Head of caudate nucleus (tissue), 42 donors: ENCODE data around the gene RXRB.

ENCODE experiments used
- DNase-seq, 42 donors: peaks; one replicate each; pipeline versions ENCODE4 v3.0.0 to v3.0.0-alpha.2; 2020 to 2021; ENCODE audit warnings: mixed read lengths in 7 of 42
- intact Hi-C: fragments of 100-400 bp; cut with DNase I; formaldehyde crosslinking; loops from one replicate; pipeline ENCODE4 v1.15.0; 2022

The RXRB gene

GRCh38 chr6:33213989-33214335, 13.5 kb upstream of the RXRB start:
- intact Hi-C loops = loop anchor here (2.0 kb wide), 1 partner anchor 35 kb away; no protein-coding TSS in a partner anchor
- DNase-seq = no peak

DNA sequence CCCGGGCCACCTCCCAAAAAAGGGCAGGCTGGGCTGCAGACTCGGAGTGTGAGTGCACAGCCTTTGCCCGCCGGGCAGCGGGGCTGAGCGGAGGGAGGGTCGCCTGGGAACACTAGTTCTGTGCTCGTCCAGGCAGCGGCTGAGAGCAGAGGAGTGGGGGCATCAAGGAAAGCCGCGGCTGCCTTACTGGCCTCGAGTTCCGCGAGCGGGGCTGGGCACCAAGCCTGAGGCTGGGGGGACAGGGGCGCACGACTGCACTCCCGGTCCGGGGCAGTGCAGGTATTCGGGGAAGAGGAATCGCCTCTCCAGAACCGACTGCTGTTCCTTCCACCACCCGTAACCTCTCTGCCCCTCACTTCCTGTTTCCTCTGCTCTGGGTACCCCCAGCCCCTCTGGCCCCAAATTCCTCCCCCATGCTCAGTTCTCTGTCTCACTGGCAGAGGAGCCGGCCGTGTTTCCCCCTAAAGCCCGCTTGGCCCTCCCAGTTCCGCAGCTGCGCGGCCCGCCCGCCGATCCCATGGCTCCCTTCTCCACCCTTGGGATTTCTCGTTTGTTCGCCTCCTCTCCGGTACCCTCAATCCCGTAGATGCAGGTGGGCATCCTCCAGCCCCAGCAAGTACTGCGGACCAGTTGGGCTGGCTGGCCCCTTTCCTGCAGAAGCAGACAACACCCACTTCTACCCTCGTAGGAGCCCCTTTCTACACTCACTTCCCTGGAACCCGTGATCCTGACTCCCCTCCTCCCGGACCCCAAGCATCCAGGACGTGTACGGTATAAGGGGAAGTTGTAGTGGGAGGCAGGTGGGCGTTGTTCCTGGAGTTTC, 12.9 kb upstream of the RXRB start:
- intact Hi-C loops = loop anchor here (2.0 kb wide), 1 partner anchor 35 kb away; no protein-coding TSS in a partner anchor
- peak in 38 of 42 donors; percentile 32 to 82 (median 61) for DNase-seq

- intact Hi-C loops = loop anchor here (2.0 kb wide), 1 partner anchor 36 kb away; no protein-coding TSS in a partner anchor
- no peak for DNase-seq
Observed at GRCh38 chr6:33212857-33213165, 12.3 kb upstream of the RXRB start.

DNA sequence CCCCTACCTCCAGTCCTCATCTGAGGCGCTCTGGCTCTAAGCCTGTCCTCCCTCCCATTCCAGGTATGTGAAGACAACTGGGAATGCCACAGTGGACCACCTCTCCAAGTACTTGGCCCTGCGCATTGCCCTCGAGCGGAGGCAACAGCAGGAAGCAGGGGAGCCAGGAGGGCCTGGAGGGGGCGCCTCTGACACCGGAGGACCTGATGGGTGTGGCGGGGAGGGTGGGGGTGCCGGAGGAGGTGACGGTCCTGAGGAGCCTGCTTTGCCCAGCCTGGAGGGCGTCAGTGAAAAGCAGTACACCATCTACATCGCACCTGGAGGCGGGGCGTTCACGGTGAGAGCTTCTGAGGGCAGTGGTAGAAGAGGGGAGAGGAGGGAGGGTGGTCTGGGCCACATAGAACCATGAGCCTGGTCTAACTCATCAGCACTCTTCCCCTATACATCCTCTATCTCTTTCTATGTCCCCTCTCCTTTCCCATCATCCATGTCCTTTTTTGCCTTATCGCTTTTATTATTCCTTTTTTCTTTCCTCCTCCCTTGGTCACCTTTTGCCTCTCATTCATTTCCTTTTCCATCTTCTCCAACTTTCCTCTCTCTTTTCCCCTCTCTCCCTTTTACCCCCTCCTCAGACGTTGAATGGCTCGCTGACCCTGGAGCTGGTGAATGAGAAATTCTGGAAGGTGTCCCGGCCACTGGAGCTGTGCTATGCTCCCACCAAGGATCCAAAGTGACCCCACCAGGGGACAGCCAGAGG, 11.4 kb upstream of the RXRB start:
- intact Hi-C loops = loop anchor here (2.0 kb wide), 1 partner anchor 37 kb away; no protein-coding TSS in a partner anchor

GRCh38 chr6:33211136-33211535, 10.7 kb upstream of the RXRB start:
- intact Hi-C loops = no loop called here

More for the DNA sequence above, 11.4 kb upstream of the RXRB start:
- DNase-seq = no peak

GRCh38 chr6:33209856-33210255, 9.4 kb upstream of the RXRB start:
- intact Hi-C loops = loop anchor here (10.0 kb wide), 2 partner anchors 205 to 235 kb away; partner anchors contain the start of genes CUTA and PHF1
- DNase-seq = no peak

More at GRCh38 chr6:33211136-33211535, 10.7 kb upstream of the RXRB start:
- no peak for DNase-seq

DNA sequence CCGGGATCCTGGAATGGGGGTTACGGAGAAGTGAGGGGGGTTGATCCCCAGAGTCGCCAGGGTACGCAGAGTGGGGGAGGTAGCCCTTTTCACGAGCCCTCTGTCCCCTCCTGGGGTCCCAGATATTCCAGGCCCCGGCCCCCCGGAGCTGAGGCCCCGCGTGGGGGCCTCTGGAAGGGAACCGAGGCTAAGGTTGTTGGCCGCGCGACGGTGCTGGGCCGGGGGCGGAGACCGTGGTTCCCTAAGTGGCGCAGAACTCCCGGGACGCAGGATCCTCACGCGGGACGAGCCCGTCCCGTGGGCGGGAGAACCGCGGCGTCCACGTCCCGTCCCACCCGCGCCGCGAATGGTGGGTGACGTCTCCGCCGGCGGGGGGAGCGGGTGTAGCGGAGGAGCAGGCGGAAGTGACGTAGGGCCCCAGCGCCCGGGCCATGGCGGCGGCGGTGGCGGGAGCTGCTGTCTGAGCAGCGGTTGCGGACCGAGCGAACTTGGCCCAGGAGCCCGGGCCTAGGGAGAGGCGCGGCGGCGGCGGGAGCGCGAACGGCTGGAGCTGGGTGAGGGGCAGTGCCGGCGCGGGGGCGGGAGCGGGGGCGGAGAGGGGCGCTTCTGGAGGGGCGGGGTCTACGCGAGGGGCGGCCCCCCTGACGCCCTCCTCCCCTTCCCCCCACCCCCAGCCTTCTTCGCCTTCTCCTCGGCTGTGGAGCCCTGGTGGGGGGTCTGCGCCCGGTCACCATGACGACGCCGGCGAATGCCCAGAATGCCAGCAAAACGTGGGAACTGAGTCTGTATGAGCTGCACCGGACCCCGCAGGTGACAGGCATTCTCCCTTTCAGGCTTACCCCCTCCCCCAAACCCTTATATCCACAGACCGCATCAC, 7.9 kb upstream of the RXRB start, which contains the start of gene RING1:
TSS of gene RING1 (plus strand) at position 410 of the 877 bp plus-strand sequence. CDS start at position 733, 323 bp downstream.
- peak; percentile 73 to 96 (median 92) for DNase-seq

DNA sequence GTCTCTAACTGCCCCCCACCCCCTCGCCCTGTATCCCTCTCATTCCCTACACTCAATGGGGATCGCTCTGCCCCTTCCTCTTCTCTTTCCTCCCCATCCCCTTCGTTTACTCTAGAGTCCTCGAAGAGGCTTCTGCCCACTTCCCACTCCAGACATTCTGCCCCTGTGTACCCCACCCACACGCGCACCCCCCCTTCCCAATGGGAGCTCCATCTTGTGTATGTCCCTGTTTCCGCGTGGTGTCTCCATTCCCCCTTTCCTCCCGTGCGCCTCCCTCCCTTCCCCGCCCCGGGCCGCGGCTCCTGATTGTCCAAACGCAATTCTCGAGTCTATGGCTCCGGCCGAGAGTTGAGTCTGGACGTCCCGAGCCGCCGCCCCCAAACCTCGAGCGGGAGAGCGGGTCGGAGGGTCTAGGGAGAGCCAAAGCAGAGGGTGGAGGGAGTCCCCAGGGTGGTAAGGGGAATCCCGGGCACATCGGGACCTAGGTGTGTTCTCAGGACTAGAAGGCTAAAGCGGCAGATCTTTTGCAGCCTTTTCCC, 7.2 kb upstream of the RXRB start:
- DNase-seq = peak in 22 of 42 donors; percentile 26 to 67 (median 42)
- intact Hi-C loops = loop anchor here (10.0 kb wide), 2 partner anchors 207 to 233 kb away; partner anchors contain the start of genes CUTA and PHF1

More for the DNA sequence above, 7.9 kb upstream of the RXRB start, which contains the start of gene RING1:
- intact Hi-C loops = loop anchor here (10.0 kb wide), 2 partner anchors 206 to 234 kb away; partner anchors contain the start of genes CUTA and PHF1

- intact Hi-C loops = loop anchor here (10.0 kb wide), 2 partner anchors 208 to 232 kb away; partner anchors contain the start of genes CUTA and PHF1
- peak in 24 of 42 donors; percentile 25 to 80 (median 48) for DNase-seq
Observed at GRCh38 chr6:33206864-33207551, 6.5 kb upstream of the RXRB start.

DNA sequence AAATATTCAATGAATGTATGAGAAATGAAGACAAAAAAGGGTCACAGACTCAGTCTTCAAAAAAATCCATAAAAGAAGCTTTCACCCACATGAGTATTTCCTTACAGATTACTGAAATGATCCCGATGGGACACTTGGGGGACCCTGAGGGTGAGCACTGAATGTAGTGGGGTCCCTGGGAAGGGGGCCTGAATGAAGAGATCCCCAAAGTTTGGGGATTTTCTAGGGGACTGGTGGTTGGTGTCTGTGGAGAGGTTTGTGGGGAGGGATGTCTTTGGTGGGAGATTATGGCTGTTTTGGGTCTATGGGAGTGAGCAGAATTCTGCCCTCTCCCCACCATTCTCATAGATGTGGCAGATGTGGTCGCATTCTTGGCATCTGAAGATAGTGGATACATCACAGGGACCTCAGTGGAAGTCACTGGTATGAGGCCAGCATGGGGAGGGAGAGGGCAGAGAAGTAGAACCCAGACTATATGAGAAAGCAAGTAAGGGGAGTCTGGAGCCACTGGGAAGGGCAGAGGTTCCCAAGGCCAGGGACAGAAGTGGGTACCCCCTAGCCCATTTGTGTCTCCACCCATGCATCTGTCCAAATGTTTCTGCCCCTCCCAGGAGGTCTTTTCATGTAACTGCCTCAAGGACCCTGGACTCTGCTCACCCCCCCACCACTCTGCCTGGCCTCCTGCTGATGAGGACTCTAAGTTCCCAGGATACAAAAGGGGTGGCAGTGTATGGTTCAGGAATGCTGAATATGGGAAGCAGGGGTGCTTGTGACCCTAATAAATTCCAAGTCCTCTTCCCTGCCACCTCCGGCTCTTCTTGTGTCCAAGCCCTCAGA, 5.8 kb upstream of the RXRB start:
- no peak for DNase-seq
- intact Hi-C loops = loop anchor here (10.0 kb wide), 2 partner anchors 209 to 231 kb away; partner anchors contain the start of genes CUTA and PHF1

DNA sequence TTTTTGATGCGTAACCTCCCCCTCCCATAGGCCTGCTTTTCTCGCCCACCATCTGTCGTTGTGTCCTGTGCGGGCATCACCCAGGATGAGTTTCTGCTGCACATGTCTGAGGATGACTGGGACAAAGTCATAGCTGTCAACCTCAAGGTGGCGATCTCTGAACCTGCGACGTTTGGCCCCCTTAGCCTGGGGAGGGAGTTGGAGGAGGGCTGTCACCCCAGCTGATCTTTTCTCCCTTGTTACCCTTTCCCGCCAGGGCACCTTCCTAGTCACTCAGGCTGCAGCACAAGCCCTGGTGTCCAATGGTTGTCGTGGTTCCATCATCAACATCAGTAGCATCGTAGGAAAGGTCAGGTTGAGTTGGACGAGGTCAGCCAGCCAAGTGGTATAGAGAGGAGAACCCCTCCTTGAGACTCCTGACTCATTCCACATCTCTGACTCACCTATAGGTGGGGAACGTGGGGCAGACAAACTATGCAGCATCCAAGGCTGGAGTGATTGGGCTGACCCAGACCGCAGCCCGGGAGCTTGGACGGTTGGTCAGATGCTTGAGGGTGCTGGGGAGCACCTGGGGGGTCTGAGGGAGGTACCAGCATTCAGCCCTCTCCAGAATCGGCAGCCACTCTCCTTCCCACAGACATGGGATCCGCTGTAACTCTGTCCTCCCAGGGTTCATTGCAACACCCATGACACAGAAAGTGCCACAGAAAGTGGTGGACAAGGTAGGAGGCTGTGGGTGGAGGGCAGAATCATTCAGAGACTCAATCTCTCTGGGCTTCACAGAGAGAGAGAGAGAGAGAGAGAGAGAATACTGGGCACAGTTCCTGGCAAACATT, 4.9 kb upstream of the RXRB start:
- intact Hi-C loops = loop anchor here (10.0 kb wide), 2 partner anchors 209 to 231 kb away; partner anchors contain the start of genes CUTA and PHF1
- DNase-seq = no peak

GRCh38 chr6:33204415-33205190, 4.1 kb upstream of the RXRB start, which contains the start of gene HSD17B8:
HSD17B8 (plus strand) TSS chr6:33204655; CDS start chr6:33204669, 14 bp downstream.
- peak; percentile 94 to 99 (median 97) for DNase-seq
- intact Hi-C loops = loop anchor here (5.0 to 10.0 kb wide), 3 partner anchors 43 to 230 kb away; partner anchors contain the start of genes CUTA and PHF1

GRCh38 chr6:33204165-33204414, 3.6 kb upstream of the RXRB start:
- DNase-seq = no peak
- intact Hi-C loops = loop anchor here (5.0 to 10.0 kb wide), 3 partner anchors 43 to 229 kb away; partner anchors contain the start of genes CUTA and PHF1

DNA sequence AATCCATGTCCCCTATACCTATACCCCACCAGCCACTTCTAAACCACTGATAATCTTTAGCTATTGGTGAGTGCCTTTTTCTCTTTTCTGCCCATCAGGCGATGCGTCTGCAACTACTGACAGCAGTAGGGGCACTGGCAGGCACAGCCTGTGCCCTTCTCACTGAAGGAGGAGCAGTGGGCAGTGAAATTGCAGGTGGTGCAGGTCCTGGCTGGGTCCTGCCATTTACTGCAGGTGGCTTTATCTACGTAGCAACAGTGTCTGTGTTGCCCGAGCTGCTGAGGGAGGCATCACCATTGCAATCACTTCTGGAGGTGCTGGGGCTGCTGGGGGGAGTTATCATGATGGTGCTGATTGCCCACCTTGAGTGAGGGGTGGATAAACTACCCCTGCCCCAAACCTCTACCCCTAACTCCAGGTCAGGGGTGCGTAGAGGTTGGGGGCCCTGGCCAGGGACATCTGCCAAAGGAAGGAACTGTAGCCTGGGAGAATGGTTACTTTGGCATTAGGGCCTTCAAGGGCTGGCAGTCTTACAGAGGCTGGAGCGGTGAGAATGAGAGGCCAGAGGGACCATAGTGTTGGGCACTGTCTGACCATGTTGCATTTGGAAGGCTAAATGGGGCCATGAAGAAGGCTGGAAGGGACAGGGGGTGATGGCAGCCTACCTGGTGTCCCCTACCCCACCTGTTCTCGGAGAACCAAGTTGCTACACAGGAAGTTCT, 3.1 kb upstream of the RXRB start:
- no peak for DNase-seq
- intact Hi-C loops = loop anchor here (5.0 to 10.0 kb wide), 3 partner anchors 44 to 229 kb away; partner anchors contain the start of genes CUTA and PHF1
